DOHH2 (cell line): ENCODE measurements around the gene PCYOX1L.
A peak's percentile ranks its signal among the peaks of the same experiment; 100 is the strongest.

Experiments used
- H3F3A ChIP-seq: fragments of 200-600 bp; sonication (generic), shearing (Covaris generic); 2 replicates; pipeline ENCODE4 v1.6.0; 2016; ENCODE audit warnings: antibody characterized with exemption, mild to moderate bottlenecking; ENCODE audit not compliant: control insufficient read depth, insufficient read depth
- H3K27ac ChIP-seq: fragments of 200-600 bp; sonication (generic); 2 replicates; pipeline ENCODE4 v1.5.1; 2014; ENCODE audit warnings: low read depth, mild to moderate bottlenecking, low read length, moderate library complexity
- H3K27me3 ChIP-seq: fragments of 200-600 bp; sonication (generic); 2 replicates; pipeline ENCODE4 v1.6.1; 2014; ENCODE audit warnings: mild to moderate bottlenecking, low read length, mixed read lengths; ENCODE audit not compliant: control insufficient read depth
- H3K36me3 ChIP-seq: fragments of 200-600 bp; sonication (generic); 2 replicates; pipeline ENCODE4 v1.6.1; 2014; ENCODE audit warnings: mild to moderate bottlenecking, low read length, moderate library complexity, mixed read lengths; ENCODE audit not compliant: control insufficient read depth
- H3K4me1 ChIP-seq: fragments of 200-600 bp; sonication (generic); 2 replicates; pipeline ENCODE4 v1.6.1; 2014; ENCODE audit warnings: mild to moderate bottlenecking, low read length, mixed read lengths; ENCODE audit not compliant: control insufficient read depth
- H3K4me2 ChIP-seq: fragments of 200-600 bp; sonication (generic); 2 replicates; pipeline ENCODE4 v1.6.0; 2014; ENCODE audit warnings: mild to moderate bottlenecking, low read length, moderate library complexity
- H3K4me3 ChIP-seq: fragments of 200-600 bp; sonication (generic); 2 replicates; pipeline ENCODE4 v1.5.1; 2014; ENCODE audit warnings: mild to moderate bottlenecking, low read length, mixed read lengths
- H3K79me2 ChIP-seq: fragments of 200-600 bp; sonication (generic); 2 replicates; pipeline ENCODE4 v1.6.1; 2014; ENCODE audit warnings: mild to moderate bottlenecking, low read length, mixed read lengths; ENCODE audit not compliant: control insufficient read depth
- H3K9me2 ChIP-seq: fragments of 200-600 bp; sonication (generic); replicated peaks from 2 replicates; pipeline ENCODE4 v1.6.1; 2014; ENCODE audit warnings: mild to moderate bottlenecking, low read length, mixed read lengths; ENCODE audit not compliant: control insufficient read depth
- H3K9me3 ChIP-seq: fragments of 200-600 bp; sonication (generic); 2 replicates; pipeline ENCODE4 v1.6.1; 2014; ENCODE audit warnings: antibody characterized with exemption, low read length, mixed read lengths; ENCODE audit not compliant: control insufficient read depth, insufficient read depth
- H4K20me1 ChIP-seq: fragments of 200-600 bp; sonication (generic); 2 replicates; pipeline ENCODE4 v1.6.0; 2014; ENCODE audit warnings: low read depth, mild to moderate bottlenecking, antibody characterized with exemption, low read length, moderate library complexity; ENCODE audit not compliant: control insufficient read depth, insufficient read depth
- EZH2phosphoT487 ChIP-seq: fragments of 200-600 bp; sonication (generic); IDR thresholded peaks from 2 replicates; pipeline ENCODE4 v1.6.1; 2017; ENCODE audit warnings: borderline replicate concordance, mild to moderate bottlenecking, antibody characterized with exemption, low read length, moderate library complexity, mixed read lengths
- TF ChIP-seq, protein P1 (sequence below): fragments of 200-600 bp; sonication (generic); IDR thresholded peaks from one replicate; pipeline ENCODE4 v1.5.1; 2014; ENCODE audit warnings: antibody characterized with exemption, mild to moderate bottlenecking, low read depth, low read length; ENCODE audit not compliant: poor library complexity, severe bottlenecking

The PCYOX1L gene

DNA sequence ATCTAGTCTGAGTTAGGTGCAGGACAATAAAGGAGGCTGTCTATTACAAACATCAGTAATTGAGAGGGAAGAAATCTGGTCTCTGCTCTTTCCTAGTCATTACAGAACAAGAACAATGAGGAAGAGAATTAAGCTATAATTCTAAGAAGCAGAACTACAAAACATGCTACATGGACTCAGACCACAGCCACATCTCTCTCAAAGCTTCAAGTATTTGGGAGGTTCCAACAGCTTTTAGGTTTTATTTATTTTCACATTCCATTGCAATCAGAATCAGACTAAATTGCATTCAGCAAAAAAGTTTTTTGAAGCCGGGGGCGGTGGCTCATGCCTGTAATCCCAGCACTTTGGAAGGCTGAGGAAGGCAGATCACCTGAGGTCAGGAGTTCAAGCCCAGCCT is 13.7 kb upstream of the PCYOX1L start:
- Histone ChIP-seq H3K9me2 (no peaks in the 10 kb centered on the region), H3K79me2 (peaks cover 46% of the 10 kb centered on the region), H3K4me2 (peak overlapping the region; percentile 83), H3K36me3 (peaks cover 32% of the 10 kb centered on the region), H3K27ac (peak overlapping the region; percentile 87; the same call in 1 of the 2 replicates), H3F3A (peaks cover 11% of the 10 kb centered on the region; the same call in 1 of the 2 replicates), H3K27me3 (no peaks in the 10 kb centered on the region), H3K4me1 (peaks cover 41% of the 10 kb centered on the region), H3K9me3 (no peaks in the 10 kb centered on the region), H4K20me1 (peaks cover 4% of the 10 kb centered on the region; the same call in 1 of the 2 replicates), H3K4me3 (peak overlapping the region; percentile 89)
- TF ChIP-seq EZH2phosphoT487: no peak
- TF ChIP-seq, protein P1, sequence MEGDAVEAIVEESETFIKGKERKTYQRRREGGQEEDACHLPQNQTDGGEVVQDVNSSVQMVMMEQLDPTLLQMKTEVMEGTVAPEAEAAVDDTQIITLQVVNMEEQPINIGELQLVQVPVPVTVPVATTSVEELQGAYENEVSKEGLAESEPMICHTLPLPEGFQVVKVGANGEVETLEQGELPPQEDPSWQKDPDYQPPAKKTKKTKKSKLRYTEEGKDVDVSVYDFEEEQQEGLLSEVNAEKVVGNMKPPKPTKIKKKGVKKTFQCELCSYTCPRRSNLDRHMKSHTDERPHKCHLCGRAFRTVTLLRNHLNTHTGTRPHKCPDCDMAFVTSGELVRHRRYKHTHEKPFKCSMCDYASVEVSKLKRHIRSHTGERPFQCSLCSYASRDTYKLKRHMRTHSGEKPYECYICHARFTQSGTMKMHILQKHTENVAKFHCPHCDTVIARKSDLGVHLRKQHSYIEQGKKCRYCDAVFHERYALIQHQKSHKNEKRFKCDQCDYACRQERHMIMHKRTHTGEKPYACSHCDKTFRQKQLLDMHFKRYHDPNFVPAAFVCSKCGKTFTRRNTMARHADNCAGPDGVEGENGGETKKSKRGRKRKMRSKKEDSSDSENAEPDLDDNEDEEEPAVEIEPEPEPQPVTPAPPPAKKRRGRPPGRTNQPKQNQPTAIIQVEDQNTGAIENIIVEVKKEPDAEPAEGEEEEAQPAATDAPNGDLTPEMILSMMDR: no peak

- Histone ChIP-seq H3K36me3 (peaks cover 44% of the 10 kb centered on the region), H3K79me2 (peaks cover 58% of the 10 kb centered on the region), H3K27ac (peak within 1 kb of the TSS; percentile 87), H4K20me1 (peaks cover 4% of the 10 kb centered on the region; the same call in 1 of the 2 replicates), H3K9me3 (no peaks in the 10 kb centered on the region), H3K9me2 (no peaks in the 10 kb centered on the region), H3F3A (peaks cover 11% of the 10 kb centered on the region; the same call in 1 of the 2 replicates), H3K4me3 (peak within 1 kb of the TSS; percentile 89), H3K27me3 (no peaks in the 10 kb centered on the region), H3K4me2 (peak within 1 kb of the TSS; percentile 83), H3K4me1 (peaks cover 41% of the 10 kb centered on the region)
- TF ChIP-seq, protein P1: no peak
- no peak for TF ChIP-seq EZH2phosphoT487
Measured at GRCh38 chr5:149345147-149345891, 12.5 kb upstream of the PCYOX1L start, which contains the start of gene GRPEL2. GRPEL2 (plus strand) TSS chr5:149345499; CDS start chr5:149345540, 41 bp downstream.

- peak overlapping the region; percentile 87 for H3K27ac ChIP-seq
- peaks cover 41% of the 10 kb centered on the region for H3K4me1 ChIP-seq
- no peak for TF ChIP-seq EZH2phosphoT487
- TF ChIP-seq, protein P1: no peak
Measured at GRCh38 chr5:149345892-149346222, 12.0 kb upstream of the PCYOX1L start.

More at GRCh38 chr5:149345892-149346222, 12.0 kb upstream of the PCYOX1L start:
- Histone ChIP-seq H3K9me3 (no peaks in the 10 kb centered on the region), H4K20me1 (peaks cover 4% of the 10 kb centered on the region; the same call in 1 of the 2 replicates), H3K36me3 (peaks cover 49% of the 10 kb centered on the region), H3K79me2 (peaks cover 63% of the 10 kb centered on the region), H3K27me3 (no peaks in the 10 kb centered on the region), H3F3A (peaks cover 11% of the 10 kb centered on the region; the same call in 1 of the 2 replicates), H3K4me3 (peak overlapping the region; percentile 89), H3K4me2 (peak overlapping the region; percentile 83), H3K9me2 (no peaks in the 10 kb centered on the region)
